GM21737 (cell line): ENCODE data around the gene ZNF280A.
"Not testable (repeated sequence)": the region's sequence is repeated elsewhere in the genome, so short reads cannot be mapped to it uniquely, and the experiment has no call there.

ENCODE experiments used
- ATAC-seq: cut with Tn5 transposase; IDR thresholded peaks from one replicate; pipeline ENCODE4 v1.9.1; 2021; ENCODE audit warnings: mild to moderate bottlenecking, moderate library complexity; ENCODE audit not compliant: unreplicated experiment

ZNF280A gene

GRCh38 chr22:22546490-22546889 is 26.4 kb upstream of the ZNF280A start:
- ATAC-seq, result no peak

DNA sequence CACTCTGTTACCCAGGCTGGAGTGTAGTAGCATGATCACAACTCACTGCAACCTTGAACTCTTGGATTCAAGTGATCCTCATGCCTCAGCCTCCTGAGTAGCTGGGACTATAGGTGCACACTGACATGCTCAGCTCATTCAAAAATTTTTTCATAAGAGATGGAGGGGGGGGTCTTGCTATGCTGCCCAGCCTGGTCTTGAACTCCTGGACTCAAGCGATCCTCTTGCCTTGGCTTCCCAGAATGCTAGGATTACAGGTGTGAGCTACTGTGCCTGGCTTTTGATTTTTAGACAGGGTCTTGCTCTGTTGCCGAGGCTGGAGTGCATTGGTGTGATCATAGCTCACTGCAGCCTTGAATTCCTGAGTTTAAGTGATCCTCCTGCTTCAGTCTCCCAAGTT is 25.0 kb upstream of the ZNF280A start:
- no peak for ATAC-seq

- ATAC-seq, result no peak
These were observed 18.3 kb upstream of the ZNF280A start for GRCh38 chr22:22538226-22538989.

- ATAC-seq, result no peak
These were observed 16.8 kb upstream of the ZNF280A start for GRCh38 chr22:22536916-22537315.

GRCh38 chr22:22536515-22536914 is 16.4 kb upstream of the ZNF280A start:
- ATAC-seq, result no peak

- no peak for ATAC-seq
These were observed 15.6 kb upstream of the ZNF280A start for GRCh38 chr22:22535662-22536061.

- no peak for ATAC-seq
These were observed 14.7 kb upstream of the ZNF280A start for GRCh38 chr22:22534604-22535415.

DNA sequence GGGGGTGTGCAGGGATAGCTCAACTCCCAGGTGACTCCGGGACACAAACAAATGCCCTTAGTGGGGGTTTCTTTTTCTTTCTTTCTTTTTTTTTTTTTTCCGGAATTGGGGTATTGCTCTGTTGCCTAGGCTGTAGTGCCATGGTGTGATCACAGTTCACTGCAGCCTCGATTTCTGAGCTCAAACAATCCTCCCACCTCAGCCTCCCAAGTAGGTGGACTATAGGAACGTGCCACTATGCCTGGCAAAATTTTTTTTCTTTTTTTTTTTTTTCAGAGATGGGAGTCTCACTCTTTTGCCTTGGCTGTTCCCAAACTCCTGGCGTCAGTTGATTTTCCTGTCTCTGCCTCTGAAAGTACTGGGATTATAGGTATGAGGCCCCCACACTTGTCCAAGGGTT is 13.8 kb upstream of the ZNF280A start:
- no peak for ATAC-seq

GRCh38 chr22:22533417-22533816 is 13.3 kb upstream of the ZNF280A start:
- no peak for ATAC-seq

DNA sequence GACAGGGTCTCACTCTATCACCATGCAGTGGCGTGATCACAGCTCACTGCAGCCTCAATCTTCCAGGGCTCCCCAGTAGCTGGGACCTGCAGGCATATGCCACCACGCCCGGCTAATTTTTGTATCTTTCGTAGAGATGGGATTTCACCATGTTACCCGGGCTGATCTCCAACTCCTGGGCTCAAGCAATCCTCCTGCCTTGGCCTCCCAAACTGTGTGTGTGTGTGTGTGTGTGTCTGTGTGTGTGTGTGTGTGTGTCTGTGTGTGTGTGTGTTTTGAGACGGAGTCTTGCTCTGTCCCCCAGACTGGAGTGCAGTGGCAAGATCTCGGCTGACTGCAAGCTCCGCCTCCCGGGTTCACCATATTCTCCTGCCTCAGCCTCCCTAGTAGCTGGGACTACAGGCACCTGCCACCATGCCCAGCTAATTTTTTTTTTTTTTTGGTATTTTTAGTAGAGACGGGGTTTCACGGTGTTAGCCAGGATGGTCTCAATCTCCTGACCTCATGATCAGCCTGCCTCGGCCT is 12.5 kb upstream of the ZNF280A start:
- ATAC-seq, result not testable (repeated sequence)

DNA sequence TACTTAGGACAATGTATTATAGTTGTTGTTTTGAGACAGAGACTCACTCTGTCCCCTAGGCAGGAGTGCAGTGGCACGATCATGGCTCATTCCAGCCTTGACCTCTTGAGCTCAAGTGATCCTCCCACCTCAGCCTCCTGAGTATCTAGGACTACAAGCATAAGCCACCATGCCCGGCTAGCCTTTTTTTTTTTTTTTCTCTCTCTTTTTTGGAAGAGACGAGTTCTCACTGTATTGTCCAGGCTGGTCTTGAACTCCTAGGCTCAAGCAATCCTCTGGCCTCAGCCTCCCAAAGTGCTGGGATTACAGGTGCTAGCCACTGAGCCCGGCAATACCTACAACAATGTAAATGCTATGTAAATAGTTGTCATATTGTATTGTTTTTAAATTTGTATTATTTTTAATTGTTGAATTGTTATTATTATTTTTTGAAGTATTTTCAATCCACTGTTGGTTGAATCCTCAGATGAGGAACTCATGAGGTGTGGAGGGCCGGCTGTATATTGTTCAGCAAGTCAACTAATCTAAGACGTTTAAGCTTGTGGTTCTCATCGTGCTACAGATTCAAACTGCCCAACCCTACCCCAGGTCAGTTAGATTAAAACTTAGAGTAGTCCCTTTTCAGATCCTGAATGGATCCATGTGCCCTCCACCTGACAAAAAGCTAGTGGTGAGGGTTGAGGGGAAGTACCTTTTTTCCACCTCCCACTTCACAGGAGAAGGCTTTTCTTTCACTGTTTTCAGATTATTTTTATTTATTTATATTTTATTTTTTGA is 11.9 kb upstream of the ZNF280A start:
- ATAC-seq, result no peak

GRCh38 chr22:22528780-22529179 is 8.7 kb upstream of the ZNF280A start:
- ATAC-seq, result no peak

GRCh38 chr22:22527312-22527711 is 7.2 kb upstream of the ZNF280A start:
- no peak for ATAC-seq

GRCh38 chr22:22526125-22526912 is 6.2 kb upstream of the ZNF280A start:
- no peak for ATAC-seq

GRCh38 chr22:22523494-22523893 is 3.4 kb upstream of the ZNF280A start:
- no peak for ATAC-seq

GRCh38 chr22:22521631-22522030 is 1.6 kb upstream of the ZNF280A start:
- no peak for ATAC-seq

DNA sequence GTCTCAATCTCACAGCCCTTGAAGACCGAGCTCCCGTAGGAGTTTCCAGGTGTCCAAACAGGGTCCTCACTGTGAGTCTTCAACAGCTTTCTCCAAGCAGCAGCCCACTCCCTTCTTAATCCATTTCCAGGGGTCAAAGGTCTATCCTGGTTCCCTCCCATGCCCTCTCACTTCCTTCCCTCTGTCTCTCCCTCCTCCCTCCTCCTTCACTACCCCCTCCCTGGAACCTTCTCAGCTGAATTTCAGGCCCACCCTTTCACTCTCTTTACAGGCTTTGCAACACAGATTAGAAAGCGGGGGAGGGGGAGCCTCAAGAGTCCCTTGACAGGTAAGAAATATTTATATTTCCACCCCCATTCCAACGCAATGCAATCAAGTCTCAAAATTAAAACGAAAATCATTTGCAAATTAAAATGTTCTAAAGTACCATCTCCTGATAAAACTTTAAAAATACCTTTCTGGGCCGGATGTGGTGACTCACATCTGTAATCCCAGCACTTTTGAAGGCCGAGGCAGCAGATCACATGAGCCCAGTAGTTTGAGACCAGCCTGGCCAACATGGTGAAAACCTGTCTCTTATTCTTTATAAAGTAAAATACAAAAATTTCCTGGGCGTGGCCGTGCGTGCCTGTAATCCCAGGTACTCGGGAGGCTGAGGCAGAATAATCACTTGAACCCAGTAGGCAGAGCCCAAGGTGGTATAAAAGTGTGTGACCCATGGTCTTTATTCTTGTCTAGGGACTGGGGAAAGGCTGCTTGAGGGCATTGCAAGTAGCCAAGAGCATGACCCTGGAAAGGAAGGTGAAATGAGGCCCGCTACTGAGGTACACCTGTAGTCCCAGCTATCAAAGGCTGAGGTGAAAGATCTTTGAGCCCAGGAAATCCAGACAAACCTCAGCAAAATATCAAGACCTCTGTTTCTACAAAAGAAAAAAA is 865 bp upstream of the ZNF280A start:
- ATAC-seq, result no peak

DNA sequence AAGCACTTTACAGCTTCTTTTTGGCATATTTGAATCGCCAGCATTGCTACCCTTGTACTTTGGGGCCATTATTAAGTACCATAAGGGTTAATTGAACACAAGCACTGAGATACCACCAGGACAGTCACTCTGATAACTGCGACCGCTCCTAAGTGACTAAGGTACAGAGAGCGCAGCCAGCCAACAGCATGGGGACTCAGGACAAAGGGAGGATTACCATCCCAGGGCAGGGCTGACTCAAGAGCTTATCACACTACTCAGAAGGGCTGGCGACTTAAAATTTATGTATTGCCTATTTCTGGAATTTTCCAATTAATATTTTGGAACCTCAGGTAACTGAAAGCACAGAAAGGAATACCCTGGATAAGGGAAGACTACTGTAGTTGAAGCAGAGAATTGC is 479 bp downstream of the ZNF280A start:
- no peak for ATAC-seq

- ATAC-seq, result no peak
These were observed 3.1 kb downstream of the ZNF280A start for GRCh38 chr22:22516992-22517391.
